ENCODE results near the gene TRIM29. TPM values are rescaled to one million over a fixed set of nuclear protein-coding genes. Genes with fewer than 3 reads are reported as not detected.

The TRIM29 gene
- total RNA-seq, 1 donor = not detected

DNA sequence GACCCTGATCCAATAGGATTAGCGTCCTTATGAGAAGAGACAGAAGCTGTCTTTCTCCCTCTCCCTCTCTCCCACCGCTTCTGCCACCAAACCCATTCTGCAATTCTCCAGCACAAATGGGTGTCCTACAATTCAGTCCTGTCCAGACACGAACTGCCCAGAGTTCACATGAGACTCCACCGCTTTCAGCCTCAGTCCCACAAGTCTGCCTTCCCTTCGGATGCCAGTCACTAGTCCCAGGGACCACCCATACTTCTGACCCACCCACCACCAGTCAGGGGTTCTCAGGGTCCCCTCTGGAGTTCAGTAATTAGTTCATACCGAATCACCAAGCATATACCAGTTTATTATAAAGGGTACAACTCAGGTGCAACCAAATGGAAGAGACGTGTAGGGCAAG lies 73.6 kb downstream of the TRIM29 start:
- no peak for TF ChIP-seq CTCF (IDR thresholded peaks at IDR 0.05; ENCODE audit: insufficient read depth, low read length)
- DNase-seq (ENCODE audit: low read depth) = no peak
- no peak overlapping the region for H3K4me3 ChIP-seq (ENCODE audit: low read depth, low read length)

DNA sequence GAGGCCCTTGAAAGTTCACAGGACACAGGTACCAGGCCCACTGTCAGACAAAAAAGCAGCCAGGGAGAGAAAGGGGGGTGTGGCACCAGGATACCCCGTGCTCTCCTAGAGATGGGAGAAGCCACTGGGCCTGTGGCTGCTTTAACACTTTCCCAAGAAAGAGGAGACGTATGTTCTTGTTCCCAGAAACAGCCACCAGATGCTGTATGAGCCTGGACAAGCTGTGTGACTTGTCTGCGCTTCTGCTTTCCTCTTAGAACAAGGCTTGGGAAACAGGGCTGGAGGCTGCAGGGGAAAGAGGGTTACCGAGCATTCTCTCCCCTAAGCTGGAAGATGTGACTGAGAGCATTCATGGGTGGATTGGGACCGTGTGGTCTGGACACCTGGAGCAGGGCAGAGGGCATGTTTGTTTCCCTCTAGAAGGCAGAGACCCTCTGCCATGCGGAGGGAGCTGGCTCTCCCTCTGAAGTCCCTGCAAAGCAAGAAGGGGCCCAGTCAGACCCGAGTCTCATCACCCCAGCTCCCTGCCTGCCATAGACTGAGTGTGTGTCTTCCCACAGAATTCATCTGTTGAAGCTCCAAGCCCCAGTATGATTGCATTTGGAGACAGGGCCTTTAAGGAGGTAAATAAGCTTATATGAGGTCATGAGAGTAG lies 74.1 kb downstream of the TRIM29 start:
- TF ChIP-seq CTCF (IDR thresholded peaks at IDR 0.05; ENCODE audit: insufficient read depth, low read length) = no peak
- no peak for DNase-seq (ENCODE audit: low read depth)
- H3K4me3 ChIP-seq (ENCODE audit: low read depth, low read length) = no peak overlapping the region

GRCh38 chr11:120062561-120062930 lies 75.4 kb downstream of the TRIM29 start:
- TF ChIP-seq CTCF (IDR thresholded peaks at IDR 0.05; ENCODE audit: insufficient read depth, low read length) = no peak
- H3K4me3 ChIP-seq (ENCODE audit: low read depth, low read length) = no peak overlapping the region
- DNase-seq (ENCODE audit: low read depth) = no peak

- peak; percentile 10 for DNase-seq (ENCODE audit: low read depth)
- no peak for TF ChIP-seq CTCF (IDR thresholded peaks at IDR 0.05; ENCODE audit: insufficient read depth, low read length)
- H3K4me3 ChIP-seq (ENCODE audit: low read depth, low read length) = no peak overlapping the region
These were observed 76.0 kb downstream of the TRIM29 start for GRCh38 chr11:120061761-120062560.

Other genes with a start within 250 kb of the TRIM29 start
- 39.4 and 58.6 TPM in 2 replicates for gene OAF, start 72.9 kb upstream of the TRIM29 start, total RNA-seq (ENCODE audit: low replicate concordance)
- 0.36 and 0.90 TPM in 2 replicates for gene POU2F3, start 102.0 kb upstream of the TRIM29 start, total RNA-seq (ENCODE audit: low replicate concordance)
- gene TLCD5, start 187.2 kb upstream of the TRIM29 start, total RNA-seq (ENCODE audit: low replicate concordance) = 5.8 and 6.4 TPM in 2 replicates
- 85.2 and 103 TPM in 2 replicates for gene ARHGEF12, start 198.3 kb upstream of the TRIM29 start, total RNA-seq (ENCODE audit: low replicate concordance)